IPS-11a (cell line): ENCODE results near the gene LAIR1.

Source experiments
- H3K4me3 ChIP-seq: one replicate; pipeline ENCODE4 v1.5.1; 2013; ENCODE audit warnings: low read depth, low read length, control low read depth

The LAIR1 gene

DNA sequence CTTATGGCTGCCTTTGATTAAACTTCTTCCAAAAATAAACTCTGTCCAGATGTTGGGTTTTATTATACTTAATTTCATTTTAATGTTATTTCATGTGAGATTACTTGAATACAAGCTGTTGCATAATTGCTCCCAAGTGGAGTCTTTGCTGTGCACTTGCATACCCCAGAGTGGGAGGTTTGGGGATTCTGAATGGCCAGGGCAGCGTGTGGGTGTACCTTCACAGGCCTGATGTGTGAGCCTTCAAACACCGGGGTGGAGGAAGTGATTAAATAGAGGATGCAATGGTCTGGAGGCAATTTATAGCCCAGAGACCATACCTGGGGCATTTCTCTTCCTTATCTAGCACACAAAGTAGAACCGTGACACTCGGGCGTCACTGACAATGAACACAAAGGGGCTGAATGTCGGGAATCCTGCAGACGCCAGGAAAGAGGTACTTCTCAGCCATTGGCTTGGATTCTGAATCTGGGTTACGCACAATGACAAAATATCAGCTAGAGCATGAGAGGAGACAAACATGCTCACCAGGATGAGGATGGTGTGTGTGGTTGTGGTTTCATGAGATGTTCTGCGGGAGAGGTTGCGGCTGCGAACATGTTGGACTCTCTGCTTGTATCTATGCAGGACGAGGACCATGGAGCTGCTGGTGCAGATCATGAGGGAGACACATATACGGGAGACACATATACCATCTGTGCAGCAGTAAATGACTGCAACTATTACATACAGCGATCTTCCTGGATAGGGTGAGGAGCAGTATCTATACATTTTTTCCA lies 44.6 kb downstream of the LAIR1 start:
- H3K4me3 ChIP-seq, result no peak overlapping the region

DNA sequence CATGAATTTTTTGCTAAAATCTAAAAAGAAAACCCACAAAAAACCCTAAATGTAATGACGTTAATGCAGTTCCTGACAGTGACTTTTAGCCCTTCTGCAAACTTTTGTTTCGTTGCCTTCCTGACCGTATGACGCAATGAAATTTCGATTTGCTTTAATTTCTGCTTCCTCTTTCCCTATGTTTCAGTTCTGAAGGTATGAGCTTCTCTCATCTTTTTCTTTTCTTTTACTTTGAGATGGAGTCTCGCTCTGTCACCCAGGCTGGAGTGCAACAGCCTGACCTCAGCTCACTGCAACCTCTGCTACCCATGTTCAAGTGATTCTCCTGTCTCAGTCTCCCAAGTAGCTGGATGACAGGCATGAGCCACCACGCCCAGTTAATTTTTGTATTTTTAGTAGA lies 45.7 kb downstream of the LAIR1 start:
- no peak overlapping the region for H3K4me3 ChIP-seq

DNA sequence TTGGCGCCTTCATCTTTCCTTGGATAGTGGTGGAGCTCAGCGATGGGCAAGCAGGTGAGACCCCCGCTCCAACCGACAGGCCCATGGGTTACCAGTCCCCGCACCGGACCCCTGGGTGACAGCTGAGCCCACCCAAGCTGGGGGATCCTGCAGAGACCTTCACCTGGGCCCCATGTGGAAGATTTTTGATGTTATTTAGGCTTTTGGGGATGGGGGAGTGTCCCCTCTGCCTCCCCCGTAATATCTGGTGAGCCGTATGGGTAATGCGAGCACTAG lies 46.8 kb downstream of the LAIR1 start:
- H3K4me3 ChIP-seq, result no peak overlapping the region

DNA sequence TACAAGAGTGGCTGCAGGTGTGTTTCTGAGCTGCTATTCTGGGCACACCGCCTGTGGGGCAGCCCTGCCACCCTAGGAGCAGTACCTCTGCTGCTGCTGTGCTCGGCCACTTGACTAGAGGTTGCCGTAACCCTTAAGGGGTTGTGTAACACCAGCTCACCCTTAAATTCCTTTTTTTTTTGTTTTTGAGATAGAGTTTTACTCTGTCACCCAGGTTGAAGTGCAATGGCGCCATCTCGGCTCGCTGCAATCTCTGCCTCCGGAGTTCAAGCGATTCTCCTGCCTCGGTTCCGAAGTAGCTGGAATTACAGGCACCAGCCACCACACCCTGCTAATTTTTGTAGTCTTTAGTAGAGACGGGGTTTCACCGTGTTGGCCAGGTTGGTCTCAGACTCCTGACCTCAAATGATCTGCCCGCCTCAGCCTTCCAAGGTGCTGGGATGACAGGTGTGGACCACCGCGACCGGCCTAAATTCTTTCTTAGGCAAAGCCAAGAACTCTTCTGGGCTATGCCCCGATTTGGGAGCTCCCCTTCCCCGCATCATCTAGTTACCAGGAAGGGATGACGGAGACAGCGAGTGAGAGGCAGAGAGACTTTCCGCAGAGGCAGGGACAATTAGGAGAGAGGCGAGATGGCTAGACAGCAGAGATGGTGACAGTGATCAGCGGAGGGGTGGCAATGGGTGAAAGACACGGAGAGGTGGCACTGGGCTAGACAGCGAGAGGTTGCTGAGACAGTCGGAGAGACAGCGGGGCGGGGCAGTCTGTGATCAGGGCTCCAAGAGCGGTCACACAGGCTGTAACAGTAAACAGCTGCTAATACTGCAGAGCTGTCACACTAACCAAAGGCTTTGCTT lies 47.4 kb downstream of the LAIR1 start:
- no peak overlapping the region for H3K4me3 ChIP-seq

DNA sequence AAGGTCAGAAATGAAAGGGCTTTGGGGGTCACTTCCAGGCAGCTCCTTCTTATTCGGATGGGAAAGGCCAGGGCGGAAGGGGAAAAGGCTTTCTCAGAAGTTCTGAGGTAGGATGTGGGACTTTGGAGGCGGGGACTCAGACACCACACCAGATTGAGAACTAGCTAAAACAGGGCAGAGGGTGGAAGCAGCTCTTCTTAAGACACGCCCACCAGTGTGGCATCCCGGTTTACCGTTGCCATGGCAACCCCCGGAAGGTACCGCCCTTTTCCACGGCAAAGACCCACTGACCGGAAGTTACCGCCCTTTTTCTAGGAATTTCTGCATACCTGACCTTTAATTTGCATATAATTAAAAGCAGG lies 48.0 kb downstream of the LAIR1 start:
- H3K4me3 ChIP-seq, result no peak overlapping the region

DNA sequence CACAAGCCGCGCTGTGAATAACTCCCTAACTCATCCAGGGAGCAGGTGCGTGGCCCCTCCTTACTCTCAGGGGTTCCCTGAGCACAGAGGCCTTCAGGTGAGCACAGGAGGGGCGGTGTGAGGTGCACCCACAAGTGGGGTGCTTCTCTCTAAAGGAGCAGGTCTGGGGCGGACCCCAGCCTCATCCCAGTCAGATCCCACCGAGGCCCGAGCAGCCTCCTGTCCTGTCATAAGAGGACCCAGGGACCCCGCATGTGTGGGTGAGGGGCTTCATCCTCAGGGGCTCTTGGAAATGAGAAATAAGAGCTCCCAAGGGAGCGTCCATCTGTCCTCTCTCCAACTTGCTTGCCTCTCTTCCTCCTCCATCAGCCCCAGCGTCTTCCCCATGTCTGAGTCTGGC lies 48.8 kb downstream of the LAIR1 start:
- no peak overlapping the region for H3K4me3 ChIP-seq

DNA sequence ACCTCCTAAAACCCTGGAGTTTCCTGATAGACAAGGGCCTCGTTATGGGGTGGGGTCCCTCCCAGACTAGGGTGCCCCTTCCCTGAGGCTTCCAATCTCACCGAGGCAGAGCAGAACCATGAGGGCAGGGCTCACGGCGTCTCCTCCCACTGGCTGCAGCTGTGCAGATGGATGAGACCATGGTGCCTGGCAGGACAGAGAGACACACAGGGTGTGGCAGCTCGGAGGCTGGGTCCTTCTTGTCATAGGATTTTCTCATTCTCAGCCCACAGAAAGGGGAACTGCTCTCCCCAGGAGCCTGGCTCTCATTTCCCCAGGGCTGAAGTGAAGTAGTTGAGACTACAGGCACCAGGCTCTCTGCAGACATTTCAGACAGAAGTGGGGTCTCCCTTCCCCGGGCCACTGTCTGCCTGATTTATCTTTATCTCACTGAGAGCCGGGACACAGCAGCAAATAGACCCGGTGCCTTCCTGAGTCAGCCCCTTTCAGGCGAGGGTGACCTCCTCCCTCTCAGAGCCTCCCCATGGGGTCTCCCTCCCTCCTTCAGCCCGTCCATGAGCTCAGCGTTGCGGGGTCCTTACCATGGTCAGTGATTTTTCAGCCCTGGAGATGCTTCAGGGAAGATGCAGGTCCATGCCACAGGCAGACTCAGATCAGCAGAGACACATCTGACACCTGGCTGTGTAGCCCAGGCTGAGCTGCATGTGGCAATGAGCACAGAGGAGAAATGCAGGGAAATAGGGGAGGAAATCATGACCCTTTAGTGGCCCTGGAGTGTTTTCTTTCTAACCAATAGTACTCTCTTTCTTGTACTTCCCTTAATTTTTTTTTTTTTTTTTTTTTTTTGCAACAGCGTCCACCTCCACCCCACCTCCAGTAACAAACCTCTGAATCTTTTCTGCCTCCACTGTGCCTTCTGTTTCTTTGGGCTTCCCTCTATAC lies 52.0 kb downstream of the LAIR1 start, which contains the start of gene LILRA5:
LILRA5 (minus strand) TSS at position 731 of the 942 bp plus-strand sequence; CDS start at position 584, 147 bp downstream.
- H3K4me3 ChIP-seq, result no peak within 1 kb of the TSS

DNA sequence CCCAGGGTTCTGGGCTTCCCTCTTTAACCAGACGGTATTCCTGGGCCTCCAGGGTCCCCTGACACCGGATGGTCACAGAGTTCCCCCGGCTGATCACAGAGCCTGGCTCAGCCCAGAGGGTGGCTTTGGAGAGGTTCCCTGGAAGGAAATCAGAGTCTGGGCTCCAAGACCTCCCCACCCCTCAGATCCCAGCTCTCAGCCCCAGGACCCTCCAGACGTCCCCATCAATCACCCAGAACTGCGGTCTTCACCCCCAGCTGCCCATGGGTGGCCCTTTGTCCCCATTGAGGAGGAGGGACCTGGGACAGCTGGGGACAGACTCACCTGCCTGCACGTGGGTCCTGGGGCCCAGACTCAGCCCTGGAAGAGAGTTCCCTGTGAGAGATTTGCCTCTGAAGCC lies 52.7 kb downstream of the LAIR1 start:
- H3K4me3 ChIP-seq, result no peak overlapping the region

DNA sequence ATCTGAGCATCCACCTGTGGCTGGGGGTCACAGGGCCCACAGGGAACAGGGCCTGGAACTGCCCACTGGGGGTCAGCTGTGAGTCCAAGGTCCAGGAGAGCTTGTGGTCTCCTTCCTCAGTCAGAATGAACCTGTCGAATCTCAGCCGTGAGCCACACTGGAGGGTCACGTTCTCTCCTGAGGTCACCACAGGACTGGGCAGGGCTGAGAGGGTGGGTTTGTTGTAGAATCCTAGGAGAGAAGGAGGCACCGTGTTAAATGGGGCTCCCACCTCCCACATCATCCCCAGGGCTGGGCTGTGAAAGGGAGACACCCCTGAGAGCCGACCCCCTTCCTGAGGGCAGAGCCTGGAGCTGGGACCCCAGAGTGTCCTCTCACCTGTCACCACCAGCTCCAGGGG lies 53.2 kb downstream of the LAIR1 start:
- H3K4me3 ChIP-seq, result no peak overlapping the region

DNA sequence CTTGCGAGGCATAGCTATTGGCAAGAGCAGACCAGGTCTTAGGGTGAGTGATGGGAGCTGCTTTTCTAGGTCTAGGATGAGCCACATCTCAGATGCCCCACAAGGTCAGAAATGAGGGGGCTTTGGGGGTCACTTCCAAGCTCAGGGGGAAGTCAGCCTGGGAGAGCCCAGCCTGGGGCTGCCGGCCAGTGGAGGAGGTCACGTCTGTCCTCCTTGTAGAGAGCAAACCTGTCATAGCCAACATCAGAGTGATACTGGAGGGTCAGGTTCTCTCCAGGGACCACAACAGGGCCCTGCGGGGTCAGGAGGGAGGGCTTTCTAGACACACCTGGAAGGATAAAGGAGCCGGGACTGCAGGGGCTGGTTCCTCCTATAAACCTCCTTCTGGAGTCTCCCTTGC lies 54.2 kb downstream of the LAIR1 start:
- H3K4me3 ChIP-seq, result no peak overlapping the region

DNA sequence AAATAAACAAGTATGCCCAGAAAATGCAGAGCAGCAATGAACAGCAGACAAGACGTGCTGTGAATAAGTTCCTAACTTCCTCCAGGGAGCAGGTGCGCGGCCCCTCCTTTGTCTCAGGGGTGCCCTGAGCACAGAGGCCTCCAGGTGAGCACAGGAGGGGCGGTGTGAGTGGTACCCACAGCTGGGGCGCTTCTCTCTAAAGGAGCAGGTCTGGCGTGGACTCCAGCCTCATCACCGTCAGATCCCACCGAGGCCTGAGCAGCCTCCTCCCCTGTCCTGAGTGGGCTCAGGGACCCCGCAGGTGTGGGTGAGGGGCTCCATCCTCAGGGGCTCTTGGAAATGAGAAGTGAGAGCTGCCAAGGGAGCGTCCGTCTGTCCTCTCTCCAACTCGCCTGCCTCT lies 54.9 kb downstream of the LAIR1 start:
- H3K4me3 ChIP-seq, result no peak overlapping the region

DNA sequence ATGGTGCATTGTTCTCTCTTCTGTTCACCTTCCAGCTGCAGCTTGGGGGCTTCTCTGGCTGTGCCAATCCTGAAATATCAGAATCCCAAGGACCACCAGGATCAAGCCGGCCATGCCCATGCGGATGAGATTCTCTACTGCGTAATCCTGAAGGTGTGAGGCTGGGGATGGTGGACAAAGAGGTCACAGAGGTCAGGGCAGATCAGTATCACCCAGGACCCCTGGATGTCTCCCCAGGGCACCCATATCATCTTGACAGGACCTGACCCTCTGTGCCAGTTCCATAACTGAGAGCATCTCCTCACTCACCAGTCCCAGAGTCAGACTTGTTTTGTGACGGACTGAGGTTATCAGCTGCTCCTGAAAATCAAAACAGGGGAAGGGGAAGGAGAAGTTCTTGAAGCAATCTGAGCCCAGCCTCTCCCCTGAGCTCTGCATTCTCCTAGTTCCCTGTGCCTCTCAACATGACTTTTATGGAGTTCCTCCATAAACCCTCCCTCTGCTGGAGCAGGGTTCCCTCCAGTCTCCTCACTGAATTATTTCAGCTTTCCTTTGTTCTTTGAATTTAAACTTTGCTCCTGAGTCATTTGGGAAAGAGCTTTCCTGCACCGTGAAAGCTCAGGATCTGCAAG lies 57.2 kb downstream of the LAIR1 start:
- no peak overlapping the region for H3K4me3 ChIP-seq

DNA sequence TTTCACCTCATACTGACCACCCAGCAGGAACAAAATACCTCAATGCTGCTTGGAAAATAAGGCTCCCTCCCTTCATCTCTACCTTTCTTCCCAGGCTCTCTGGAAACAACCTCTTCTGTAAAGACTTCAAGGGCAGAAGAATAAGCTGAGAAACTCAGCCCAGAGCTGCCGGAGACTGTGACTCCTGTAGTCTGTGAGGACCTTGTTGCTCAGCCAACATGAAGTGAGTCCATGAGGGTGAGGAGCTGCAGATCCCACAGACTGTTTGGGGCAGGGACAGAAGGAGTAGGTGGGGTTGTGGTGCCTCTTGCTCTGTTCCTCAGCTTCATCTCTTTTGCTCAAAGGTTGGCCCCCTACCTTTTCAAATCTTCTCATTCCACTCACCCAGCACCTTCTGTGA lies 59.6 kb downstream of the LAIR1 start:
- H3K4me3 ChIP-seq, result no peak overlapping the region

DNA sequence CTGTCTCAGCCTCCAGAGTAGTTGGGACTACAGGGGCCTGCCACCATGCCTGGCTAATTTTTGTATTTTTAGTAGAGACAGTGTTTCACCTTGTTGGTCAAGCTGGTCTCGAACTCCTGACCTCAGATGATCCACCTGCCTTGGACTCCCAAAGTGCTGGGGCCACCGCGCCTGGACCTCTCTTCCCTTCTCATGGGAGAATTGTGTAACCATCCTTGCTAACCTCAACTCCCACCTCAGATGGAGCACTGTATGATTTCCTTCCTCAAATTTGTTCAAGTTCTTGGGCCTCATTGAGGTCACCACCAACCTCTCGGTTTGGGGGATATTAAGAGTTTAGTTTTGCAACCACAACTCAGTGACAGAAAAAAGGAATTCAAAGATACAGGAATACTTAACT lies 62.5 kb downstream of the LAIR1 start:
- no peak overlapping the region for H3K4me3 ChIP-seq
